Measurements from ENCODE around the gene SLC22A23. TPM values are rescaled to one million over a fixed set of nuclear protein-coding genes. Genes with fewer than 3 reads are reported as not detected.

The SLC22A23 gene
- 7.3 and 9.5 TPM in 2 replicates for total RNA-seq (2014; rRNA removed; shearing (Covaris generic))
- polyA plus RNA-seq (2016; fragmentation: Nextera tagmentation; extraction: Ambion mirVana): 2.4 TPM in 2 replicates

GRCh38 chr6:3456898-3457709, at the start of gene SLC22A23:
Gene SLC22A23, minus strand, starts transcription at chr6:3457050. Its CDS starts 491 bp downstream, at chr6:3456559.
- Histone ChIP-seq H3K79me2 (ENCODE audit: insufficient read depth) (peaks cover 38% of the 10 kb centered on the region), H3K27ac (no peak within 1 kb of the TSS), H3K4me3 (peak within 1 kb of the TSS; percentile 91), H3K4me1 (ENCODE audit: insufficient read depth) (peaks cover 21% of the 10 kb centered on the region), H3K9me2 (ENCODE audit: insufficient read depth) (no peaks in the 10 kb centered on the region), H3F3A (ENCODE audit: insufficient read depth) (peaks cover 15% of the 10 kb centered on the region), H3K27me3 (replicated peaks; ENCODE audit: insufficient read depth) (no peaks in the 10 kb centered on the region), H3K4me2 (ENCODE audit: unreplicated experiment) (peak within 1 kb of the TSS; percentile 81), H2AFZ (peak within 1 kb of the TSS; percentile 92), H3K36me3 (ENCODE audit: low read depth) (no peaks in the 10 kb centered on the region), H3K9me3 (ENCODE audit: low read depth) (no peaks in the 10 kb centered on the region), H4K20me1 (ENCODE audit: insufficient read depth) (no peaks in the 10 kb centered on the region), H3K9ac (peak within 1 kb of the TSS; percentile 79)
- WGBS, 2 experiments (ENCODE audit: low coverage in 1 of 2, low lambda C conversion rate in 2 of 2, missing lambda C conversion rate in 2 of 2): 3 to 6% methylated on average over 37 to 68 of the region's 97 CpGs
- DNase-seq: peak; percentile 66
- TF ChIP-seq EZH2phosphoT487 (IDR thresholded peaks at IDR 0.05; ENCODE audit: insufficient read depth, low read depth) (no peak), EZH2 (IDR thresholded peaks at IDR 0.05; ENCODE audit: insufficient read depth, poor library complexity, severe bottlenecking) (no peak)
- in situ Hi-C loops (cut with MboI): loop anchor here (25.0 kb wide), 1 partner anchor 255 kb away; no protein-coding TSS in a partner anchor

- no peaks in the 10 kb centered on the region for H4K20me1 ChIP-seq (ENCODE audit: insufficient read depth)
- no peaks in the 10 kb centered on the region for H3K79me2 ChIP-seq (ENCODE audit: insufficient read depth)
- H3F3A ChIP-seq (ENCODE audit: insufficient read depth): no peaks in the 10 kb centered on the region
- H3K27ac ChIP-seq: no peak overlapping the region
- H3K36me3 ChIP-seq (ENCODE audit: low read depth): no peaks in the 10 kb centered on the region
- no peak overlapping the region for H2AFZ ChIP-seq
- H3K9me2 ChIP-seq (ENCODE audit: insufficient read depth): no peaks in the 10 kb centered on the region
- DNase-seq: no peak
- in situ Hi-C loops (cut with MboI): no loop called here
- H3K4me1 ChIP-seq (ENCODE audit: insufficient read depth): peaks cover 10% of the 10 kb centered on the region; the same call in 1 of the 2 replicates
- H3K4me3 ChIP-seq: no peak overlapping the region
- no peak overlapping the region for H3K4me2 ChIP-seq (ENCODE audit: unreplicated experiment)
- WGBS, 2 experiments (ENCODE audit: low coverage in 1 of 2, low lambda C conversion rate in 2 of 2, missing lambda C conversion rate in 2 of 2): 85% methylated on average over 4 of the region's 4 CpGs
- TF ChIP-seq EZH2phosphoT487 (IDR thresholded peaks at IDR 0.05; ENCODE audit: insufficient read depth, low read depth): no peak
- TF ChIP-seq EZH2 (IDR thresholded peaks at IDR 0.05; ENCODE audit: insufficient read depth, poor library complexity, severe bottlenecking): no peak
- no peaks in the 10 kb centered on the region for H3K27me3 ChIP-seq (replicated peaks; ENCODE audit: insufficient read depth)
- no peak overlapping the region for H3K9ac ChIP-seq
- no peaks in the 10 kb centered on the region for H3K9me3 ChIP-seq (ENCODE audit: low read depth)
Observed at GRCh38 chr6:3506200-3506599, 49.4 kb upstream of the SLC22A23 start.

- no peak overlapping the region for H3K4me3 ChIP-seq
- no peaks in the 10 kb centered on the region for H3K9me3 ChIP-seq (ENCODE audit: low read depth)
- no peaks in the 10 kb centered on the region for H3K27me3 ChIP-seq (replicated peaks; ENCODE audit: insufficient read depth)
- peaks cover 16% of the 10 kb centered on the region for H3K4me1 ChIP-seq (ENCODE audit: insufficient read depth)
- no peaks in the 10 kb centered on the region for H4K20me1 ChIP-seq (ENCODE audit: insufficient read depth)
- in situ Hi-C loops (cut with MboI): no loop called here
- no peak for TF ChIP-seq EZH2phosphoT487 (IDR thresholded peaks at IDR 0.05; ENCODE audit: insufficient read depth, low read depth)
- H3K27ac ChIP-seq: no peak overlapping the region
- 90 to 93% methylated on average over 13 of the region's 13 CpGs for WGBS, 2 experiments (ENCODE audit: low coverage in 1 of 2, low lambda C conversion rate in 2 of 2, missing lambda C conversion rate in 2 of 2)
- H3F3A ChIP-seq (ENCODE audit: insufficient read depth): no peaks in the 10 kb centered on the region
- no peak overlapping the region for H3K4me2 ChIP-seq (ENCODE audit: unreplicated experiment)
- H3K9me2 ChIP-seq (ENCODE audit: insufficient read depth): no peaks in the 10 kb centered on the region
- no peaks in the 10 kb centered on the region for H3K79me2 ChIP-seq (ENCODE audit: insufficient read depth)
- no peak overlapping the region for H3K9ac ChIP-seq
- no peak overlapping the region for H2AFZ ChIP-seq
- H3K36me3 ChIP-seq (ENCODE audit: low read depth): no peaks in the 10 kb centered on the region
- DNase-seq: no peak
Observed at GRCh38 chr6:3504938-3505805, 48.3 kb upstream of the SLC22A23 start.

- H3K9ac ChIP-seq: no peak overlapping the region
- no peaks in the 10 kb centered on the region for H3F3A ChIP-seq (ENCODE audit: insufficient read depth)
- 33 to 44% methylated on average over 5 of the region's 5 CpGs for WGBS, 2 experiments (ENCODE audit: low coverage in 1 of 2, low lambda C conversion rate in 2 of 2, missing lambda C conversion rate in 2 of 2)
- H2AFZ ChIP-seq: no peak overlapping the region
- H4K20me1 ChIP-seq (ENCODE audit: insufficient read depth): no peaks in the 10 kb centered on the region
- H3K9me3 ChIP-seq (ENCODE audit: low read depth): no peaks in the 10 kb centered on the region
- no peak overlapping the region for H3K4me2 ChIP-seq (ENCODE audit: unreplicated experiment)
- TF ChIP-seq EZH2phosphoT487 (IDR thresholded peaks at IDR 0.05; ENCODE audit: insufficient read depth, low read depth) (no peak), EZH2 (IDR thresholded peaks at IDR 0.05; ENCODE audit: insufficient read depth, poor library complexity, severe bottlenecking) (no peak)
- no peak overlapping the region for H3K4me3 ChIP-seq
- no peak for DNase-seq
- no peaks in the 10 kb centered on the region for H3K27me3 ChIP-seq (replicated peaks; ENCODE audit: insufficient read depth)
- no peaks in the 10 kb centered on the region for H3K36me3 ChIP-seq (ENCODE audit: low read depth)
- H3K4me1 ChIP-seq (ENCODE audit: insufficient read depth): peaks cover 12% of the 10 kb centered on the region
- H3K27ac ChIP-seq: no peak overlapping the region
- in situ Hi-C loops (cut with MboI): no loop called here
- no peaks in the 10 kb centered on the region for H3K79me2 ChIP-seq (ENCODE audit: insufficient read depth)
- H3K9me2 ChIP-seq (ENCODE audit: insufficient read depth): no peaks in the 10 kb centered on the region
Observed at GRCh38 chr6:3504354-3504753, 47.5 kb upstream of the SLC22A23 start.
